OCI-LY7 (cell line): ENCODE data around the gene MAGIX. TPM values are rescaled to one million over a fixed set of nuclear protein-coding genes. Genes with fewer than 3 reads are reported as not detected.
A peak's percentile ranks its signal among the peaks of the same experiment; 100 is the strongest.

Source experiments
- BruUV-seq: library from RNA; stranded (reverse); fragments of 400-500 nt; replicated peaks from 2 replicates; lab custom pipeline; 2021; lab: Mats Ljungman, UMichigan
- CTCF ChIA-PET: fragments of 300-600 bp; sonication (Branson Sonifier 250); formaldehyde crosslinking; loops from one replicate; lab custom pipeline; 2022; ENCODE audit warnings: antibody characterized with exemption; ENCODE audit not compliant: unreplicated experiment; lab: Charles Lee
- POLR2A ChIA-PET: fragments of 300-600 bp; sonication (Branson Sonifier 250); formaldehyde crosslinking; loops from one replicate; lab custom pipeline; 2022; ENCODE audit warnings: antibody characterized with exemption; lab: Charles Lee
- DNase-seq: peaks from one replicate; pipeline ENCODE4 v3.0.0-alpha.2; 2015; ENCODE audit warnings: low spot score
- H2AFZ ChIP-seq: fragments of 200-600 bp; sonication (generic), shearing (Covaris generic); 2 replicates; pipeline ENCODE4 v1.6.1; 2014; ENCODE audit warnings: mild to moderate bottlenecking, antibody characterized with exemption, low read length, moderate library complexity
- H3K27ac ChIP-seq: fragments of 200-600 bp; sonication (generic); 2 replicates; pipeline ENCODE4 v1.5.1; 2014; ENCODE audit warnings: mixed run types, low read depth, mild to moderate bottlenecking, moderate library complexity, low read length, inconsistent platforms; ENCODE audit not compliant: poor library complexity, severe bottlenecking
- H3K36me3 ChIP-seq: fragments of 200-600 bp; sonication (generic); 2 replicates; pipeline ENCODE4 v1.6.1; 2014; ENCODE audit warnings: mild to moderate bottlenecking, antibody characterized with exemption, low read length, moderate library complexity, mixed read lengths; ENCODE audit not compliant: insufficient read depth
- H3K4me1 ChIP-seq: fragments of 200-600 bp; sonication (generic); 2 replicates; pipeline ENCODE4 v1.5.1; 2014; ENCODE audit warnings: mild to moderate bottlenecking, low read length; ENCODE audit not compliant: insufficient read depth, poor library complexity, severe bottlenecking
- H3K4me2 ChIP-seq: fragments of 200-600 bp; sonication (generic); 2 replicates; pipeline ENCODE4 v1.6.1; 2014; ENCODE audit warnings: mild to moderate bottlenecking, low read length
- H3K4me3 ChIP-seq: fragments of 200-600 bp; sonication (generic); 2 replicates; pipeline ENCODE4 v1.5.1; 2014; ENCODE audit warnings: mild to moderate bottlenecking, low read depth, low read length; ENCODE audit not compliant: poor library complexity, severe bottlenecking
- H3K79me2 ChIP-seq: fragments of 200-600 bp; sonication (generic); 2 replicates; pipeline ENCODE4 v1.6.1; 2016; ENCODE audit warnings: low read depth, mild to moderate bottlenecking, low read length, moderate library complexity, mixed read lengths; ENCODE audit not compliant: insufficient read depth
- H3K9me2 ChIP-seq: fragments of 200-600 bp; sonication (generic); 2 replicates; pipeline ENCODE4 v1.6.1; 2016; ENCODE audit warnings: mild to moderate bottlenecking, low read length, mixed read lengths; ENCODE audit not compliant: insufficient read depth
- H3K9me3 ChIP-seq: fragments of 200-600 bp; sonication (generic); 2 replicates; pipeline ENCODE4 v1.6.1; 2014; ENCODE audit warnings: mild to moderate bottlenecking, mixed run types, low read length, mixed read lengths
- H4K20me1 ChIP-seq: fragments of 200-600 bp; sonication (generic); 2 replicates; pipeline ENCODE4 v1.6.1; 2014; ENCODE audit warnings: mild to moderate bottlenecking, antibody characterized with exemption, low read length, moderate library complexity, mixed read lengths; ENCODE audit not compliant: insufficient read depth
- CTCF ChIP-seq: fragments of 200-600 bp; sonication (generic); conservative IDR thresholded peaks from 2 replicates; pipeline ENCODE4 v1.5.1; 2014; ENCODE audit warnings: mild to moderate bottlenecking, antibody characterized with exemption, low read length, moderate library complexity, mixed read lengths
- EZH2phosphoT487 ChIP-seq: fragments of 200-600 bp; sonication (generic); IDR thresholded peaks from 2 replicates; pipeline ENCODE4 v1.6.1; 2018; ENCODE audit warnings: low read depth, borderline replicate concordance, mild to moderate bottlenecking, mixed run types, antibody characterized with exemption, low read length, moderate library complexity, mixed read lengths
- intact Hi-C: fragments of 100-400 bp; cut with micrococcal nuclease; formaldehyde crosslinking; loops from one replicate; pipeline ENCODE4 v1.10.0; 2022; ENCODE audit not compliant: unreplicated experiment
- total RNA-seq, 2 experiments: library from RNA; depleted of rRNA in 1 of 2; stranded (reverse); fragments of >200 nt in 1 of 2; shearing (Covaris generic) in 1 of 2; gene quantifications; 2 replicates each; pipeline ENCODE4 v1.2.3, GENCODE V29; 2014 to 2022

MAGIX gene
- total RNA-seq, 2 experiments from 2014 or later, result 0.85 to 1.7 TPM

GRCh38 chrX:49160908-49161307 lies 1.6 kb upstream of the MAGIX start:
- ChIA-PET CTCF (no interaction called here), POLR2A (interaction anchor here (1.0 kb wide), 1 partner anchor 30 kb away, joined by 3 read pairs; no protein-coding TSS in a partner anchor)
- Histone ChIP-seq H4K20me1 (no peaks in the 10 kb centered on the region), H3K9me3 (no peaks in the 10 kb centered on the region), H3K9me2 (no peaks in the 10 kb centered on the region), H3K36me3 (no peaks in the 10 kb centered on the region), H3K4me3 (no peak overlapping the region), H3K79me2 (no peaks in the 10 kb centered on the region), H3K4me2 (no peak overlapping the region), H3K27ac (no peak overlapping the region), H3K4me1 (peaks cover 9% of the 10 kb centered on the region), H2AFZ (no peak overlapping the region)
- TF ChIP-seq EZH2phosphoT487, result no peak
- TF ChIP-seq CTCF, result no peak
- no peak for DNase-seq
- intact Hi-C loops, result loop anchor here (5.0 kb wide), 1 partner anchor 39 kb away; the partner anchor contains the start of gene GPKOW
- BruUV-seq, result no TSS peak

GRCh38 chrX:49161632-49162031 lies 926 bp upstream of the MAGIX start:
- intact Hi-C loops, result loop anchor here (5.0 kb wide), 1 partner anchor 39 kb away; the partner anchor contains the start of gene GPKOW
- H3K9me3 ChIP-seq, result no peaks in the 10 kb centered on the region
- no peak overlapping the region for H3K4me3 ChIP-seq
- H3K4me1 ChIP-seq, result peaks cover 16% of the 10 kb centered on the region
- no peaks in the 10 kb centered on the region for H3K36me3 ChIP-seq
- no peaks in the 10 kb centered on the region for H3K9me2 ChIP-seq
- no peaks in the 10 kb centered on the region for H4K20me1 ChIP-seq
- H3K79me2 ChIP-seq, result no peaks in the 10 kb centered on the region
- ChIA-PET POLR2A (interaction anchor here (1.0 kb wide), 1 partner anchor 29 kb away, joined by 3 read pairs; no protein-coding TSS in a partner anchor), CTCF (no interaction called here)
- no TSS peak for BruUV-seq
- DNase-seq, result no peak
- H2AFZ ChIP-seq, result peak overlapping the region; percentile 72
- H3K4me2 ChIP-seq, result no peak overlapping the region
- TF ChIP-seq EZH2phosphoT487 (no peak), CTCF (no peak)
- H3K27ac ChIP-seq, result no peak overlapping the region
